NCI-H226 (cell line): Measurements from ENCODE around the gene TIMM44.
"Not testable (repeated sequence)": the region's sequence is repeated elsewhere in the genome, so short reads cannot be mapped to it uniquely, and the experiment has no call there.

Experiments used
- DNase-seq: peaks from one replicate; pipeline ENCODE4 v3.0.0-alpha.2; 2015

Gene TIMM44

DNA sequence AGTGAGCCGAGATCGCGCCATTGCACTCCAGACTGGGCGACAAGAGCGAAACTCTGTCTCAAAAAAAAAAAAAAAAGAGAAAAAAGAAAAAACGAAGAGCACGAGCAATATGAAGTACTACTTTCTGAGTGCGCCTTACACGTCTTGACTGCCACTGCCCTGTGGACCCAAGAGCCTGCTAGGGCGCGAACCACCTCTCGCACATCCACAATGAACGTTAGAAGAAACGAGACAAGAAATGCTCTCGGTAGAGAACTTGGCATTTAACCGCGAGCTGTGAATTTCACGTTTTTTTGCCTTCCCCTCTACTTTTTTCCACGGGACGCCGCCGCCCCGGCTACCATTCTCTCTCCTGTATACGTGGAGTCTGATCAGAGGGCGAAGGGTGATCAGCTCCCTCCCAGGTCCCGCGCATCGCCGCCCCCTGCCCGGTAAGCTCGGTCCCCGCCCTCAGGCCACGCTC, 454 bp downstream of the TIMM44 start:
- no peak for DNase-seq

DNA sequence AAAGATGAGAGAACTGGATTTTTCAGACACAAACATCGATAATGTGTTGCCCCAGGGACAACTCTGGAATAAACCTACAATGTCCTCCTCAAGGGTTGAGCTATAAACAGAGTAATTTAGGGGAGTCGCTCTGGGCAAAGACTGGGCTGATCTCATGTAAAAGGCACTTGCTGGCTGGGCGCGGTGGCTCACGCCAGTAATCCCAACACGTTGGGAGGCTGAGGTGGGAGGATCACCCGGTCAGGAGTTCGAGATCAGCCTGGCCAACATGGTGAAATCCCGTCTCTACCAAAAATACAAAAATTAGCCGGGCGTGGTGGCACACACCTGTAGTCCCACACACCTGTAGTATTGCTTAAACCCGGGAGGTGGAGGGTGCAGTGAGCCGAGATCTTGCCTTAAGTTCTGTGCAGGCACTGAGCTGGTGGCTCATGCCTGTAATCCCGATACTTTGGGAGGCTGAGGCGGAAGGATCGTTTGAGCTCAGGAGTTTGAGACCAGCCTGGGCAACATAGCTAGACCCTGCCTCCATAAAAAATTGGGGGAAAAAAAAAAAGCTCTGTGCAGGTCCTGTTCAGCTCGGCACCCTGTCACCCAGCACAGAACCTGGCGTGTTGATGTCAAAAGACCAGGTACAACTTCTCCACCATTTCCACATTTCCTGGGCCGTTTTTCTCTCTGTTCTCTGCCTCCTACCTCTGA, 1.4 kb downstream of the TIMM44 start:
- DNase-seq, result no peak

DNA sequence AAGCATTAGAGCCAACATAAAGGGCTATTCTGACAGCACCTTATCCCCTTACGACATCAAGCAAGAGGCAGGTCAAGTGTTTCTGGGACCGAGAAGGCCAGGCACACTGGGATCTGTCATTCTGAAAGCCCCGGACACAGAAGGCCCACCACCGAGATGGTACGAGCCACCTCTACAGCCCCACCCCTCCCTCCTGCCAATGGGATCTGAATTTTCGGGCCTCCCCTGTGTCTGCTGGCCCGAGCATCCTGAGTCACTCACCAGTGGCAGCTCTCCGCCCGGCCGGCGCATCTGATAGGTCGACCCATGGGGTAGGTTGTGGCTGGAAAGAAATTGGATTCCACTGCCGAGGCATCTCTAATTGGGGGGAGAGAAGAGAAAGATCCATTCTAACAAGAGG, 2.6 kb downstream of the TIMM44 start:
- DNase-seq, result no peak

DNA sequence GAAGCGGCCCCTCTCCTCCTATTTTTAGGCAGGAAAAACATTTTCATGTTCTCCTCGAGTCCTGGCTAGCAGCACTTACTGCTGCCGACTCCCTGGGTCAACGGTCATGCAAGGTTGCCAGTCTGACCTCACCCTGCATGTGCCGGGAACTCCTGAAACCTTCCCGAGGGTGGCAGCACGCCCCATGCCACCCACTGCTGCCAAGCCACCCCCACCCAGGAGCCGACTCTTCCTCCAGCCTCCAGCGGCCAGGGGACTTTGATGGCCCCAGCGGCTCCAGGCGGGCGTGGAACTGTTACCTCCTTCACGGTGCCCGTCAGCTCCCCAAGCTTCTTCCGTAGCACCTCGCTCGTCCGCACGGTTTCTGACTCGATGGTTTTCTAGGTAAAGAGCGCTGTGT, 8.7 kb downstream of the TIMM44 start:
- DNase-seq, result no peak

DNA sequence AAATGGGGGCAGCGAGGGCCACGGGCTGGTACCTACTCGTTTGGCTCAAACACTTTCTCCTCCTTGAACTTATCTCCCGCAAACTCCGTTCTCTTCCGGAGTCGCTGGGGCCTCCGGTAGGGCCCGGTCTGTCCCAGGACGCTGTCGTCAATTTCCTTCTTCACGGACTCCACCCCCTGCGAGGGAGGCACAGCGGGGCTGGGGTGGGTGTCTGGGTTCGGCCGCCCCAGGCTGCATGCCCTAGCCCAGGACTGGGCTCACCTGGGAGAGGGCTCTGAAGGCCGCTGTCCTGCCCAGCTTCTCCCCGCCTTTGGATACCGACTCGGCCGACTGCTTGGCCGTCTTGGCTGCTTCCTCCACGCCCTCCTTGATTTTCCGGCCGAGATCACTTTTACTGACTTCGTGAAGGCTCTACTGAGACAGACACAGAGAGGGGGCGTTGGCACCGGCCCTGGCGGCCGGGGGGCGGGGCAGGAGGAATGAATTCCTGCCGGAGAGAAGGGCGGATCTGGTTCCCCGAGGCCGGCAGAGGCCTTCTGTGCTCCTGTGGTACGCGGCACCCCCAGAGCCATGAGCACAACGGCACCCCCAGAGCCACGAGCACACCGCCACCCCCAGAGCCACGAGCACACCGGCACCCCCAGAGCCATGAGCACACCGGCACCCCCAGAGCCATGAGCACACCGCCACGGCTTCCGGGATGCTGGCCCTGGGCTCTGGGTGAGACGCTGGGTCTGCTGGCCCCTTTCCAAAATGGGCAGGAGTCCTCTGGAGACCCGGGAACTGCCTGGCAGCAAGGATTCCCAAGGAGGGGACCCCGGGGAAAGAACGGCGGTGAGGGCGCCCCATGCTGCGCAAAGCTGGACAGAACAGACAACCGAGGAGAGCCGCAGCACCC, 9.4 kb downstream of the TIMM44 start:
- DNase-seq, result no peak

DNA sequence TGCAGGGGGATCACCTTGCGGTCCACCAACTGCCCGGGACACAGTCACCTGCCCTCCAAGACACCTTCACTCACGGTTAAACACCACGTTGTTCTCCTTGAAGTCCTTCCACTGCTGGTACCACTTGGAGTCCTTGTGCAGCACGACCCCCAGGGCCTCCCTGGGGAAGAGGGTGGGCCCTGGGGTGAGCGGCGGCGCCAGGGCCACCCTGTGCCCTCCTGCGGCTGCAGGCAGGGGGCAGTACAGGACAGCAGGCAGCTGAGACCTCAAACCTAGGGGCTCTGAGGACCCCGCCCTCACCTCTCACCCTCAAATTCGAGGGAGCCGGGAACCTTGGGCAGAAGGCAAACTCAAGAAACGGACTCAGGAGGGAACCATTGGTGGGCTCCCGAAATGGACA, 10.1 kb downstream of the TIMM44 start:
- no peak for DNase-seq

DNA sequence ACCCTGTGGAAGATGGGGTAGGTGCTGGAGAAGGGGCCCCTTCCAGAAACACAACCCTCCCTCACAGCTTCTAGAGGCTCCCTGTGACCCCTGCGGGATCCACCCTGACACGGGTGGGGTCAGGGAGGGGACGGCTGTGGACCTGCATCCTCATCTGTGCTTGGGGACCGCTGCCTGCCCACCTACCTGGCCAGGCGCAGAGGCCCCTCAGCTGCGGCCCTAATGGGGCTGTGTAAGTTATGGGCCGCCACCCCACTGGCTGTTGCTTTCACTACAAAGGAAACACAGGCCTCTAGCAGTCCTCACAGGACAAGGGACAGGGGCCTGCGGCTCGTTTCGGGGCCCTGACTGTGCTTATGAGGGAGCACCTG, 10.6 kb downstream of the TIMM44 start:
- no peak for DNase-seq

DNA sequence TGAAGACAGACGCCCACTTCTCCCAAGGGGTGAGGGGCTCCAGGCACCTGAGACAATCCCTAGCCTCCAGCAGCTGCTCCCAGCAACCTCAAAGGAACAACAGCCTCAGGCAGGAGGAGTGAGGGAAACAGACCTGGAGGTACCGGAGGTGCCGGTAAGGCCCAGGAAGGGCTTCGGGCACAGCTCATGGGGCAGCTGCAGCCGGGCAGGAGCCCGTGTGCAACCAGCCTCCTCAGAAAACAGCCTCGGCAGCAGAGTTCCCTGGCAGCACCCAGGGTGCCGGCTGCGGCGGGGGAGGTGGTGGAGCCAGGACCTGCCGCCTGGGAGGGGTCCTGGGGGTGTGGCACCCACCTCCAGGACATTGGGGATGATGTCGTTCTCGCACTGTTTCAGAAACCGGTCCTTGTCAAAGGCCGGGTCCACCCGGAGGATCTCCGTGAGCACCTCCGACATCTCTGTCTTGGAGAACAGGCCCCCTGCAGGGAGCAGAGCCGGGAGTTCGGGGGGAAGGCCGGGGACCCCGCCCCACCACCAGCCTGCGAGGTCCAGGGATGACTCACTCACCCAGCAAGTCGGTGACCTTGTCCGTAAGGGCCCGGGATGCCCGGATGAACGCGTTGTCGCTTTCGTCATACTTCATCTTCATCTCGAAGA, 11.1 kb downstream of the TIMM44 start:
- no peak for DNase-seq

DNA sequence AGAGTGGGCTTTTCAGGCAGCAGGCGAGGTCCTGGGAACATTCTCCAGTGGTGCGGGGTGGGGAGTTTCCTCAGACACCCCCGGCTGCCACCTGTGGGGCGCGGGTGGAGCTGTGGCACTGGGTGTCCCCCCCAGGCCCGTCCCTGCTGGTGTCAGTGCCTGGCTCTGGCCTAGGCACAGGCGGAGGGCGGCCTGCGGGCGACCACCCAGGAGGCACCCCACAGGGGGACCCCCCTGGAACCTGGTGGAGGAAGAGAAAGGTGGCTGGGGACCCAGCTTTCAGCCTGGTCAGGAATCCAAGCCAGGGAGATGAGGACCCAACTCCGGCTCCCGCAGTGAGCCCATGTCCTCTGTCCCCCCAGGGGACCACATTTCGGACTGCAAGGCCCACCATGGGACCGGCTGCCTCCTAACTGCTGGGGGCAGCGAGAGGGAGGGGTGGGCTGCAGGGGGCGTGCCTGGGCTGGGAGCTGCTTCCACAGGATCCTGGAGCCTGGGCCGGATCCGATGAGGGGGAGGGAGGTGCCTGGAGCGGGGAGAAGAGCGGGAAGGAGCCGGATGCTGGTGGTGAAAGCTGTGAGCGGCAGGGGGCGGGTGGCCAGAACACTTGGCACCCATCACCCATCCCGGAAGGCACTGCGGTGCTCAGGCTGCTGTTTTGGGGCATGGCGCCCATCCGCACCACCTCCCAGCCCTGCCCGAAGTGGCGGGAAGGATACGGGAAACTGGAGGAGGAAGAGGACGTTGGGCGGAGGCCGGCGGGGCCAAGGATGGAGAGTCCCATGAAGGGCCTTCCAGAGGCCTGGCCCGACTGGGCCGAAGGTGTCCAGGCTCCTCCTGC, 12.0 kb downstream of the TIMM44 start:
- no peak for DNase-seq

DNA sequence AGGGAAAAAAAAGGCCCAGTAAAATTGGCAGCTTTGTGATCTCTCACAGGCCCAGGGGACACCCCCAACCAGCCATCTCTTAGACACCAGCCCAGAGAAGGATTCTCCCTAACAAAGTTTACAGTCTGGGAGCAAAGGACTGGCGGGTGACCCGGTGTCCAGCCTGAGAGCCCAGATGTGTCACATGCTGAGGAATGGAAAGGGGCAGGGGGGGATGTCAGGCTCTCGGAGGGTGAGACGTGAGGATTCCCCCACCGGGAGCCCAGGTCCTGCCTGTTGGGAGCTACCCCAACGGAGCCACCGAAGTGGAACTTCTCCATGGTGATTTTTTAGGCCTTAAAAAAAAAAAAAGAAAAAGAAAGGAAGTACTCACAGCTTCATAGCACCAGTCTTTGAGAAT, 12.7 kb downstream of the TIMM44 start:
- DNase-seq, result no peak

DNA sequence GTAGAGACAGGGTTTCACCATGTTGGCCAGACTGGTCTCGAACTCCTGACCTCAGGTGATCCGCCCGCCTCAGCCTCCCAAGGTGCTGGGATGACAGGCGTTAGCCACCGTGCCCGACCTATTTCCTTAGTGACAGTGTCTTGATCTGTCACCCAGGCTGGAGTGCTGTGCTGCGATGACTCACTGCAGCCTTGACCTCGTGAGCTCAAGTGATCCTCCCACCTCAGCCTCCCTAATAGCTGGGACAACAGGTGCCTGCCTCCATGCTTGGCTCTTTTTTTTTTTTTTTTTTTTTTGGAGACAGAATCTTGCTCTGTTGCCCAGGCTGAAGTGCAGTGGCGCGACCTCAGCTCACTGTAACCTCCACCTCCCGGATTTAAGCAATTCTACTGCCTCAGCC, 13.4 kb downstream of the TIMM44 start:
- DNase-seq, result not testable (repeated sequence)

DNA sequence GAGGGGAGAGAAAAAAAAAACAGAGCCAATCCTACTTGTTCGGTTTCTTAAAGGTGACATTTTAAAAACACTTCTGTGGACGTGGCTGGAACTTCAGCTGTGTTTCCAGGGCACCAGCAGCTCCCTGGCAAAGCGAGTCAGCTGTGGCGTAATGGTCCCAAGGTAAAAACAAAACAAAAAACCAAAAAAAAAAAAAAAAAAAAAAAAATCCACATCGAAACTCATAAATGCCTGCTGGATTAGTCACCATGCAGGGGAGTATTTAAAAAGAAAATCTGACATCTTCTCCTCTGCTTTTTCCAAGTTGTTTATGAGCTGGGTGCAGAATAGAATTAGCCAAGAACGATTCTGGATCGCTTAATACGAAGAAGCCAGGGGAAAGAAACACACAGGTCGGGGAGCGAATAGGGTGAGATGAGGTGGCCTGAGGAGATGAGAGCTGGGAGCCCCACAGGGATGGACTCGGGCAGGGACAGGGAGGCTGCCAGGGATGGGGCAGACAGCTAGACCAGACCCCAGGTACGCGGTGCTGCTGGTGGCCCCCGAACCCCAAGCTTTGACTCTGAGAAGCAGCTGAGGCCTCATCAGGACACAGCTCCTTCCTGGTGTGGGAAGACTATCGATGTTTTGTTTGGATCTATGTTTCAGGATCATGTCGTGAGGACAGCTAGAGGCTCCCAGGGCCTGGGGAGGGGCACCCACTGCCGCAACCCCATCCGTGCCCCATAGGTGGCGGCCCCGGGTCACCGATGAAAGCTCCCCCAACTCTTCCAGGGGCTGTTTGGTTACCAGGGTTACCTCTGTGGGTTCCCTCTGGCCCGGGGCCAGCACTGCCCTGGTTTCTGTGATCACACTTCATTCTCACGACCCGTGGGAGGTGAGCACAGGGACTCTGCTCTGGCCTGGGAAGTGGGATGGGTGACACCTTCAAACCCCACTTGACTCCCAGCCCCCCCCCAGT, 14.4 kb downstream of the TIMM44 start:
- DNase-seq, result peak; percentile 83

DNA sequence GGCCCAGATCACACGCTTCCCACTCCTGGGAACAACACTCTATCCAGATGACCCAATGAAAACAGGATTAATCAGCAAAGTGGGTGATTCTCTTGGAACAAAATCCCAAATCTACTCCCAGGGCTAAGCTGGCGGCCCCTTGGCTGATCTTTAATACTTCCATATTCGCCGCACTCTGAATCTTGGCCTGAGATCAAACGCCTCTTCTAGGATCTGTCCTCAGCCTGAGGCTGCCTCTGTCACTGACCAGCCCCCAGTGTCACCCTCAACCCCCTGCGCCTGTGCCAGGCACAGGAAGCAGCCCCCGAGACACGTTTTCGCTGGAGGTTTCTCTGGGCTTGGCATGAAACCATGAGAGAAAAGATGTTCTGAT, 15.1 kb downstream of the TIMM44 start:
- DNase-seq, result no peak

DNA sequence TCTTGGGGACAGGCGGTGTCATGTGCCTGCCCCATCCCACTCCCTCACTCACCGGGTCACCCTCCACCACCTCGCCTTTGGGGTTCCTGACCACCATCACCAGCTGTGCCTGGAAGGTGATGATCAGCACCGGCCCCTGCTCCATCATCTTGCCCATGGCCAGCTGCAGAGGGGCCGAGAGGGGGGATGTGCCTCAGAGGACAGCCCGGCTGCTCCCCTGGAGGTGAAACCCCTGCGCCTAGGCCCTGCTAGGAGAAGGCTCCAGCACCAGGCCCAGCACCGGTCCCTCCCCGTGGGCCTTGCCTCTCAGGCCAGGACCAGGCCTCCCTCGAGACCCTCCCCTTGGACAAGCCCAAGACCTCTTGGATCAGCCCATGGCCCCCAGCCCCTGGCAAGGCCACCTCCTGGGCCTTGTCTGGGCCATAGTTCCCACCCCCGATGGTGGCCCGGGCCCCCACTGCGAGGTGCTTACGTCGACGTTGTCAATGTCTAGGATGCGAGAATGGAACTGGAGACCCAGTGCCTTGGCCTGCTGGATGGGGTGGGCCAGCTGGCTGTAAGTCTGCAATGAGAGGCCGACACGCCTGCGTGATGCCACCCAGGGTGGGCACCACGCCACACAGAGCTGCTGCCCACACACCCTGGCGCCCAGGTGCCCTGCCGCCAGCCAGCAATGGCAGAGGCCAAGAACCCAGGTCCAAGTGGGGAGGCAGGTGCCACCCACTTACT, 15.7 kb downstream of the TIMM44 start:
- no peak for DNase-seq

DNA sequence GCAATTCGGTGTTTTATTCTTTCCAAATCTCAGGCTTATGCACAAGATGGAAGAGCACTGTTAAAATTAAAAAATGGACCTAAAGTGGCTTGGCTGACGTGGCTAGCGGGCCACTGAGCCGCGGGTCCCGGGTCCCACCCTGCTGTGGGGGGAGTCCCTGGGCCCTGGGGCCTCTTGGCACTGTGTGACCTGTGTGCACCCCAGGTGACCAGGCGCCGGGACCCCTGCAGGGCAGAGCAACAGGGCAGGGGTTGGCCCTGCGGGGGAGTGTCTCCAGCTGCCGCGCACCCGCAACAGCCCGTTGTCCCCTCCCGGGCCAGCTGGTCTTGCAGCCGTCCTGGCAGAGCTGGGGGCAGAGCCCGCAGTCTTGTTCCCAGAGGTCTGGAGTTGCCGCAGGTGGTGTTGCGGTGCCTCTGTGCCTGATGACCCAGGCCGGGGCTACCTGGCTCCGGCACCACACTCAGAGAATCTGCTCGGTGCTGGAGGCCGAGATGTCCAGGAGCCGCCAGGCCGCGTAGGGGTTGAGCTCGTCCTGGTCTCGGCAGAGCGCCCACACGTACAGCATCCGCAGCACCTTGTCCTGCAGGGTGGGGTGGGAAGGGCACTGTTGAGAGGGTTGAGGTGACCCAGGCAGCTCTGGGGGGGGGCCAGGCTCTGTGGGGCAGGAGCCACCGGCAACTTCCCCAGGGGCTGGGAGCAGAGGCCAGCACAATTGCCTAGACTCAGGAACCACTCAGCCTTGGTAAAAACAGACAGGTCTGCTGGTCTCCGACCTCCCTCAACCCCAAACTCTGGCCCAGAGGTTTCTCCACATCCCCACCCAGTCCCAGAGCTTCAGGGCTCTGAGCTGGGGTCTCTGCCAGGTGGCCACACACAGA, 16.5 kb downstream of the TIMM44 start:
- no peak for DNase-seq

DNA sequence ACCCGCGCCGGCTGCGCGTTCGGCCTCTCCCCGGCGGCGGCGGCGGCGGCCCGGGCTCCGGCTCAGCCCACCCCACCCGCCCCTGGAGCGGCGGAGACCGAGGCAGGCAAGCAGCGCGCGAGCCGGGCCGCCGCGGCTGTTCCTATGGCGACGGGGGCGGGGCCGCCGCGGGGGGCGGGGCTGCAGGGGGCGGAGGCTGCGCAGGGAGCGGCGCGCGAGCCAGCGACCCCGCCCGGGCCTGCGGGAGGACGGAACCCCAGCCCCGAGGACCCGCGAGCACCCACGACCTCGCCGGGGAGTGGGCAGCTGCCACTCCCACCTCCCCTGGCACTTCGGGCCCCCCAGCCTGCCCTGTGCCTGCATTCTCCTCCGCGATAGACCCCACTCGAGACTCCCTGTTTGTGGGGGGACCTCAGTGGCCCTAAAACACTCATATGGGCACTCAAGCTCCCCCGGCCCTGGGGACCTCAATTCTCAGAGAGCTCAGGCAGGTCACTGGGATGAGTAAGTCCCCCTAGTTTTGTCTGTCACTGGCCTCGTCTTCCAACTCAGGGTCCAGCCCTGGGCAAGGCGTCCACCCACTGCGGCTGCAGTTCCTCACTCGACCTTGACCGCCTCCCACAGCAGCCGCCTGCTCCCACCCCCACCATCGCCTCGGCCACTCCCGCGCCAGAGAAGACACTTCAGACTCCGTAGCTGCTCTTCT, 17.3 kb downstream of the TIMM44 start, which contains the start of gene CTXN1:
Gene CTXN1, minus strand, starts transcription at position 115 of the 706 bp plus-strand sequence. CDS start 597 bp downstream, outside the sequence.
- DNase-seq, result no peak

DNA sequence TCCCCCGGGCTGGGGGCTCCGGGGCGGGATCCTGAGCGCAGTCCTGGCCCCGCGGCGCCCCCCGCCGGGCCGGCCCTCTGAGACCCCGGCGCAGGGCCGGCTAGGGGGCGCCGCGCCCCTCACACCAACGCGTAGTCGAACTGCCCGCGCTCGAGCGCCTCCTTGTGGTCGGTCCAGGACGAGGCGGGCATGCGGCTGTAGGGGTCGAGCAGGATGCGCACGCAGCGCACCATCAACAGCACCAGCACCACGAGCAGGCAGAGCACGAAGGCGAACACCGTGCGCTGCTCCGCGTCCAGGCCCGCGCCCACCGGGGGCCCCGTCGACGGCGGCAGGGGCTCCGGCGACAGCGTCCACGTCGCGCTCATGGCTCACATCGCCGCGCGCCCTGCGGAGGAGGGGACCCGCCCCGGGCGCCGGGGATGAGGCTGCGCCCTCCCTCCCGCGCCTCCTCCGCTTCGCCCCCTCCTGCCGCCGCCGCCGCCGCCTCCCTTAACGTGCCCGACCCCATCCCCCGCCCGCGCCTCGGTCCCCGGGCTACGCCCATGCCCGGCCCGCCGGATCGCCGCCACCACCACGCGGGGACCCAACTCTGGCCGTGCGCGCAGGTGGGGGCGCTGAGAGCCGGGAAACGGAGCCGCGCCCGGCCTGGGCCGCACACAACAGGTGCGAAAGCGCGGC, 18.2 kb downstream of the TIMM44 start:
- DNase-seq, result peak; percentile 65

DNA sequence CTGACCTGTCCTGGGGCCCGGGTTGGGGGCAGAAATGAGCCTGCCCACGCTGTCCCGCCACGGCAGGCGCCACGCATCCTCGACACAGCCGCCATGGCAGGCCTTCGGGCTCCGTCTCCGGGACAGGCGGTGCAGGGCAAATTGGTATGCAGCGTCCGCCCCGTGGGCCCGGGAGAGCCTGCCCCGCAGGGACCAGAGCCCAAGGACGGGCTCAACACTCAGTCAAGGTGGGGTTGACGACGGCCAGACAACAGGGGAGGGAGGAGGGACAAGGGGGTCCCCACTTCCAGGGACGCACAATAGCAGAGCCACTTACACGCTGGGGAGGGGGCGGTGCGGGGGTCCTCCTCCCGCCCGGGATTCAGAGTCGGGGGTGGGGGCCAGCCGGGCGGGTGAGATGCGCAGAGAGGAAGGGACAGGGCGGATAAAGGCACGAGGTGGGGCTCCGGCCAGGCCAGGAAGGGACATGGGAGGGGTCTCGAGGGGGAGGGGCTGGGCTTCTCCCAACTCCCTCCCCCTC, 18.8 kb downstream of the TIMM44 start:
- no peak for DNase-seq
